Mesodermal cell (in vitro differentiated cells): ENCODE measurements around the gene ZNF30.
"Not testable (repeated sequence)": the region's sequence is repeated elsewhere in the genome, so short reads cannot be mapped to it uniquely, and the experiment has no call there.

Source experiments
- H3K27ac ChIP-seq: 2 replicates; pipeline ENCODE4 v1.7.0; 2013; ENCODE audit warnings: mild to moderate bottlenecking, low read depth, low read length, moderate library complexity; ENCODE audit not compliant: severe bottlenecking
- H3K36me3 ChIP-seq: 2 replicates; pipeline ENCODE4 v1.7.1; 2013; ENCODE audit warnings: mild to moderate bottlenecking, low read length, moderate library complexity; ENCODE audit not compliant: control insufficient read depth, insufficient read depth
- H3K4me1 ChIP-seq: one replicate; pipeline ENCODE4 v1.7.1; 2013; ENCODE audit warnings: mild to moderate bottlenecking, low read length; ENCODE audit not compliant: insufficient read depth, control insufficient read depth, poor library complexity, severe bottlenecking
- H3K4me3 ChIP-seq: 2 replicates; pipeline ENCODE4 v1.7.0; 2013; ENCODE audit warnings: low read length, control low read depth, mild to moderate bottlenecking; ENCODE audit not compliant: insufficient read depth, poor library complexity, severe bottlenecking; ENCODE audit errors: extremely low read depth
- H3K9me3 ChIP-seq: 2 replicates; pipeline ENCODE4 v1.7.1; 2013; ENCODE audit warnings: mild to moderate bottlenecking, low read length, moderate library complexity; ENCODE audit not compliant: control insufficient read depth
- WGBS, 2 experiments: methylation state at CpG; one replicate each; pipeline ENCODE4 v1.1.5; 2013; ENCODE audit warnings: missing lambda C conversion rate in 2 of 2; ENCODE audit not compliant: insufficient coverage in 2 of 2; 5-methylcytosine and 5-hydroxymethylcytosine counted together

The ZNF30 gene

GRCh38 chr19:34988119-34988518, 61.4 kb downstream of the ZNF30 start:
- Histone ChIP-seq H3K27ac (no peak overlapping the region), H3K9me3 (no peaks in the 10 kb centered on the region), H3K4me1 (no peaks in the 10 kb centered on the region), H3K4me3 (no peak overlapping the region), H3K36me3 (no peaks in the 10 kb centered on the region)
- WGBS, 2 experiments, result no CpG with 5 or more reads among the region's 1 CpG

- Histone ChIP-seq H3K9me3 (no peaks in the 10 kb centered on the region), H3K27ac (no peak overlapping the region), H3K36me3 (no peaks in the 10 kb centered on the region), H3K4me1 (no peaks in the 10 kb centered on the region), H3K4me3 (no peak overlapping the region)
- 90 to 100% methylated on average over 2 to 3 of the region's 6 CpGs for WGBS, 2 experiments
Measured at GRCh38 chr19:34989298-34989697, 62.6 kb downstream of the ZNF30 start.

DNA sequence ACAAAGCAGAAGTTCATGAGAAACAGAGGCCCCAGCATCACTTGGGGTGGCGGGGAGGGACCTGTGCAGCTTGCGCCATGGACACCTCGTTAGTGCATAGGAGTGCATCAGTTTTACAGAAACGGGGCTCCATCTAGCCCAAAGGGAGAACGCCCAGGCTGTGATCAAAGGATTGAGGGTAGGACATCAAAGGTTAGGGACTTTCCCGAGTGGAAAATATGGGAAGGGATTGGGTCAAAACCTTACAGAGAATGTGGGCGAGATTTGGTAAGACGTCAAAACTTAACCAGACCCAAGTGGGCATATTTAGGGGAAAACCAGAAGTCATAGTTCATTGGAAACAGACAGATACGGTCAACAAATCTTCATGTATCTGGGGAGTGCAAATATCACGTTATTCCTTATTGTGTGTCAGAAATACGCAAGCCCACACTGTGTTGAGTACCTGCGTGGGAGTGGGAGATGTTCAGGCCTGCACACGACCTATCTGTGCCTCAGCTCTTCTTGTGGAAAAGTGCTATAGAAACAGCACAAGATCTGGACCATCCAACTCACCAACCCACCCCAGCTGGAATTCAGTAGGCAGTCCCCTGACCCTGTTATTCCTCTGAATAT, 64.0 kb downstream of the ZNF30 start:
- Histone ChIP-seq H3K9me3 (no peaks in the 10 kb centered on the region), H3K27ac (no peak overlapping the region), H3K4me1 (no peaks in the 10 kb centered on the region), H3K4me3 (no peak overlapping the region), H3K36me3 (no peaks in the 10 kb centered on the region)
- 90 to 93% methylated on average over 11 to 12 of the region's 13 CpGs for WGBS, 2 experiments

GRCh38 chr19:34991542-34992333, 65.0 kb downstream of the ZNF30 start:
- no peak overlapping the region for H3K27ac ChIP-seq

GRCh38 chr19:34992582-34992981, 65.9 kb downstream of the ZNF30 start:
- H3K36me3 ChIP-seq, H3K27ac ChIP-seq, H3K9me3 ChIP-seq, H3K4me1 ChIP-seq, H3K4me3 ChIP-seq: not testable (repeated sequence)
- 100% methylated on average over 1 of the region's 7 CpGs; no CpG with 5 or more reads in 1 of the 2 experiments for WGBS, 2 experiments

More at GRCh38 chr19:34991542-34992333, 65.0 kb downstream of the ZNF30 start:
- H3K36me3 ChIP-seq, result no peaks in the 10 kb centered on the region
- no peaks in the 10 kb centered on the region for H3K4me1 ChIP-seq
- no peaks in the 10 kb centered on the region for H3K9me3 ChIP-seq
- H3K4me3 ChIP-seq, result no peak overlapping the region
- WGBS, 2 experiments, result 91% methylated on average over 5 of the region's 8 CpGs; no CpG with 5 or more reads in 1 of the 2 experiments

GRCh38 chr19:34994286-34994642, 67.6 kb downstream of the ZNF30 start:
- Histone ChIP-seq H3K36me3 (no peaks in the 10 kb centered on the region), H3K4me1 (peaks cover 14% of the 10 kb centered on the region), H3K9me3 (no peaks in the 10 kb centered on the region), H3K4me3 (no peak overlapping the region), H3K27ac (no peak overlapping the region)
- WGBS, 2 experiments, result 88 to 93% methylated on average over 4 to 7 of the region's 9 CpGs
